Karpas-422 (cell line): ENCODE data around the gene SLTM. TPM values are rescaled to one million over a fixed set of nuclear protein-coding genes. Genes with fewer than 3 reads are reported as not detected.

Experiments
- DNase-seq: peaks from one replicate; pipeline ENCODE4 v3.0.0-alpha.2; 2015
- H2AFZ ChIP-seq: fragments of 200-600 bp; sonication (generic); 2 replicates; pipeline ENCODE4 v1.6.1; 2014; ENCODE audit warnings: antibody characterized with exemption, low read length, mixed read lengths
- H3K27ac ChIP-seq: fragments of 200-600 bp; sonication (generic); 2 replicates; pipeline ENCODE4 v1.5.1; 2014; ENCODE audit warnings: mild to moderate bottlenecking, low read length, moderate library complexity
- H3K27me3 ChIP-seq: fragments of 200-600 bp; sonication (generic); 2 replicates; pipeline ENCODE4 v1.6.1; 2014; ENCODE audit warnings: low read length, mixed read lengths
- H3K36me3 ChIP-seq: fragments of 200-600 bp; sonication (generic); 2 replicates; pipeline ENCODE4 v1.6.1; 2014; ENCODE audit warnings: low read length, mixed read lengths; ENCODE audit not compliant: insufficient read depth
- H3K4me1 ChIP-seq: fragments of 200-600 bp; sonication (generic); 2 replicates; pipeline ENCODE4 v1.6.1; 2014; ENCODE audit warnings: mild to moderate bottlenecking, low read length, mixed read lengths
- H3K4me2 ChIP-seq: fragments of 200-600 bp; sonication (generic); 2 replicates; pipeline ENCODE4 v1.6.1; 2014; ENCODE audit warnings: low read length, low read depth, mild to moderate bottlenecking; ENCODE audit not compliant: poor library complexity, severe bottlenecking
- H3K4me3 ChIP-seq: fragments of 200-600 bp; sonication (generic); 2 replicates; pipeline ENCODE4 v1.5.1; 2014; ENCODE audit warnings: mild to moderate bottlenecking, antibody characterized with exemption, low read length, mixed read lengths
- H3K79me2 ChIP-seq: fragments of 200-600 bp; sonication (generic); 2 replicates; pipeline ENCODE4 v1.6.1; 2014; ENCODE audit warnings: mild to moderate bottlenecking, low read length, mixed read lengths
- H3K9ac ChIP-seq: fragments of 200-600 bp; sonication (generic); 2 replicates; pipeline ENCODE4 v1.6.0; 2014; ENCODE audit warnings: low read length
- H3K9me2 ChIP-seq: fragments of 200-600 bp; sonication (generic), shearing (Covaris generic); replicated peaks from 2 replicates; pipeline ENCODE4 v1.6.0; 2014; ENCODE audit warnings: mild to moderate bottlenecking, low read length, moderate library complexity; ENCODE audit not compliant: insufficient read depth
- H3K9me3 ChIP-seq: fragments of 300-700, 200-600 bp; sonication (generic); 2 replicates; pipeline ENCODE4 v1.6.1; 2014; ENCODE audit warnings: low read length, mixed read lengths
- H4K20me1 ChIP-seq: fragments of 200-600 bp; sonication (generic); 2 replicates; pipeline ENCODE4 v1.6.1; 2014; ENCODE audit warnings: mild to moderate bottlenecking, antibody characterized with exemption, low read length, low read depth; ENCODE audit not compliant: insufficient read depth
- total RNA-seq: library from RNA; depleted of rRNA; stranded (reverse); fragments of >200 nt; shearing (Covaris generic); gene quantifications from 2 replicates; pipeline ENCODE4 v1.2.3, GENCODE V29; 2014; ENCODE audit warnings: low replicate concordance

Gene SLTM
- total RNA-seq, 1 experiment from 2014 or later = 119 TPM

DNA sequence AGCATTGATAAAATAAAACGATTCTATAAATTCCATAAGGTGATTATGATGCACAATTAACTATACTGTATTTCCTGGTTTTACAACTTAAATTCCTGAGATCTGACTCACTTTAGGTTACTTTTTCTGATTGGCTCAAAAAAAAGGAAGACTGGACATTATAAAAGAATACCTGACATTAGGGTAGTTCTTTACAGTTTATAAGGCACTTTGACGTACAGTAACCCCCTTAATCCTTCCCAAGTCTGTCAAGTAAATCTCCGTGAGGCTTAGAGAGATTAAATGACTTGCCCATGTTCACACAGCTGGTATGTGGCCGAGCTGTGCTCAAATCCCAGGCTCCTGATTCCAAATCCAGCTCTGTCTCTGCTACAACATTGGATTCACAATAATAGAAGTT is 1.0 kb upstream of the SLTM start:
- Histone ChIP-seq H3K9me3 (no peaks in the 10 kb centered on the region), H3K79me2 (peaks cover 37% of the 10 kb centered on the region), H2AFZ (peak overlapping the region; percentile 85), H3K27ac (peak overlapping the region; percentile 92), H4K20me1 (no peaks in the 10 kb centered on the region), H3K4me2 (peak overlapping the region; percentile 92), H3K4me3 (peak overlapping the region; percentile 95), H3K9me2 (no peaks in the 10 kb centered on the region), H3K4me1 (peaks cover 23% of the 10 kb centered on the region), H3K9ac (peak overlapping the region; percentile 75), H3K36me3 (peaks cover 10% of the 10 kb centered on the region; the same call in 1 of the 2 replicates), H3K27me3 (no peaks in the 10 kb centered on the region)
- DNase-seq = no peak

DNA sequence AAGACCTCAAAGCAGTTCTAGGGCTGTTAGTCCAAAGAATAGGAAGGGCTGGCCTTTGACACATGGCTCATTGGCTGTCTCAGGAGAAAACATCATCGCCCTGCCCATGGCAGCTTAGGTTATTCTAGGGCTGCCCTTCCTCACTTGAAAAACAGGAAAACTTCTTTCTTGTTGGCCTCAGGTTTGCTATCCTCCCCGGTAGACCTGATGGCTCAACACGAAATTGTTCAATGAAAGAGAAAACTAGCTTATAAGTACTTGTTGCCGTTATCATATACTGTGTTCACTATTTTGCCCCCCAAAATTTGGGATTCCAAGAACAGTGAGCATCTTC is 602 bp upstream of the SLTM start:
- peaks cover 12% of the 10 kb centered on the region; the same call in 1 of the 2 replicates for H3K36me3 ChIP-seq
- H3K27me3 ChIP-seq = no peaks in the 10 kb centered on the region
- H3K4me1 ChIP-seq = peaks cover 23% of the 10 kb centered on the region
- no peaks in the 10 kb centered on the region for H3K9me3 ChIP-seq
- no peaks in the 10 kb centered on the region for H4K20me1 ChIP-seq
- H2AFZ ChIP-seq = peak overlapping the region; percentile 85
- H3K4me2 ChIP-seq = peak overlapping the region; percentile 92
- H3K9ac ChIP-seq = peak overlapping the region; percentile 75
- H3K27ac ChIP-seq = peak overlapping the region; percentile 92
- H3K79me2 ChIP-seq = peaks cover 42% of the 10 kb centered on the region
- no peaks in the 10 kb centered on the region for H3K9me2 ChIP-seq
- peak overlapping the region; percentile 95 for H3K4me3 ChIP-seq
- DNase-seq = no peak

DNA sequence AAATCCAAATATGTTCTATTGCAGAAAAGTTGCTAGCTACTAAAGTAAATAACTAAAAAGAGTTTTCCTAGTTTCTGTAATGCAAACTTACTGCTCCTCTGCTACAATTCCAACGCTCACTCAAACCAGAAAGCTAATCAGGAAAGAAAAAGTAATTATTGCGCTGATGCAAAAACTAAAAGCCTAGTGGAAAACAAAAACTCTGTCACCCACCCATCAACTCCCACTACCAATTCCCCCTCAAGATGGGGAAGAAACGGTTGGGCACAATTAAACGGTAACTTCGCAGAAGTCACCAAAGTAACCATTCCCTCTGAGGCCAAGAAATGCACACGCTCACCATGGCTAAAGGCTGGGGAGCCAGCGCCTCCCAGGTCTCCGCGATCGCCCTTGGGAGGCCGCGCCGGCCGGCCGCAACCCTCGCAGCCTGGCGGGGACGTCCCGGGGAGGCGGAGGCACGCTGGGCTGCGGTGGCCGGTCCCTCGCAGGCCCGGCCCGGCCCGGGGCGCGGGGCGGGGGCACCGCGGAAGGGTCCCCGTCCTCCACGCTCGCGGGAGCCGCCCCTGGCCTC is 684 bp downstream of the SLTM start:
- H3K4me2 ChIP-seq = peak overlapping the region; percentile 98
- no peaks in the 10 kb centered on the region for H4K20me1 ChIP-seq
- H3K4me3 ChIP-seq = peak overlapping the region; percentile 95
- peak overlapping the region; percentile 67; the same call in 1 of the 2 replicates for H2AFZ ChIP-seq
- H3K27ac ChIP-seq = peak overlapping the region; percentile 92
- peaks cover 25% of the 10 kb centered on the region for H3K36me3 ChIP-seq
- peaks cover 55% of the 10 kb centered on the region for H3K79me2 ChIP-seq
- no peaks in the 10 kb centered on the region for H3K27me3 ChIP-seq
- H3K9ac ChIP-seq = peak overlapping the region; percentile 93
- no peaks in the 10 kb centered on the region for H3K9me2 ChIP-seq
- no peaks in the 10 kb centered on the region for H3K9me3 ChIP-seq
- peaks cover 23% of the 10 kb centered on the region for H3K4me1 ChIP-seq
- peak; percentile 70 for DNase-seq

DNA sequence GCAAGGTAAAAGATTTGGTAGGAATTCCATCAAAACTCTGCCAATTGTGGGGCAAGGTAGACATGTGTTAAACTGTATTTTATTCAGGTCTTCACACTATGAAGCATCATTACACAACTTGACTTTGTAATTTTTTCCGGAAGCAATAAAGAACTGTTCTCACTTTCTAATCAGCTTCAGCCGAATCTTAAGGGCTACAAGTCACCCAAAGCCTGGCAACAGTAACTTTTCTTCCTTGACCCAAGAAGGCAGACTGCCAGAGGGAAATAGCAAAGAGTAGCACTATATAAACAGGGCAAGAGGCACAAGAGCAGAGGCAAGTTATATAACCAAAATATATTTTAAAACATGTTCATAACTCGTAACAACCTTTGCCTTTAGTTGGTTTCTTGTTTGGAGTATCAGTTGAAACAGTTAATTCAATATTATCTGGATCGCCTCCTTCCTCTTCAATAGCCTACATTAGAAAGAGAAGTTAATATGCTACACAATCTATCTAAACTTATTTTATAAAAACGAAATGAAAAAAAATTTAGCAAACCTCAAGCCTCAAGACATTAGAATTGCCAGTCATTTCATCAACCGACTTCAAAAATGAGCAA is 1.4 kb downstream of the SLTM start:
- Histone ChIP-seq H4K20me1 (no peaks in the 10 kb centered on the region), H3K9ac (peak overlapping the region; percentile 93), H3K4me3 (peak overlapping the region; percentile 95), H2AFZ (no peak overlapping the region), H3K9me2 (no peaks in the 10 kb centered on the region), H3K4me2 (peak overlapping the region; percentile 98), H3K4me1 (peaks cover 23% of the 10 kb centered on the region), H3K27ac (peak overlapping the region; percentile 92), H3K27me3 (no peaks in the 10 kb centered on the region), H3K9me3 (no peaks in the 10 kb centered on the region), H3K79me2 (peaks cover 62% of the 10 kb centered on the region), H3K36me3 (peaks cover 28% of the 10 kb centered on the region)
- peak; percentile 75 for DNase-seq

DNA sequence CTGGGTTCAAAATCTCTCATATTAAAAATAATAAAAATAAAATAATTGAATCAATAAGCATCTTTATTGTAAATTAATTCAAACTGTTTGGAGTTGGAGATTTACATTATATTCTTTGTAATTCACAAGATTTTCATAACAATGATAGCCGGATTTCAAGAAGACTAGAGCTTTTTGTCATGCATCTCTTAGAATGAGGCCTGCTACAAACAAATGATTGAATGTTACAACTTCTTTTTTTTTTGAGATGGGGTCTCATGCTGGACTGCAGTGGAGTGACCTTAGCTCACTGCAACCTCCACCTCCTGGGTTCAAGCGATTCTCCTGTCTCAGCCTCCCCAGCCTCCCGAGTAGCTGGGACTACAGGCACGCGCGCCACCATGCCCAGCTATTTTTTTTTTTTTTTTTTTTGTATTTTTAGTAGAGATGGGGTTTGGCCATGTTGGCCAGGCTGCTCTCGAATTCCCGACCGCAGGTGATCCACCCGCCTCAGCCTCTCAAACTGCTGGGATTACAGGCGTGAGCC is 3.5 kb downstream of the SLTM start:
- Histone ChIP-seq H4K20me1 (no peaks in the 10 kb centered on the region), H3K27me3 (no peaks in the 10 kb centered on the region), H3K9me3 (no peaks in the 10 kb centered on the region), H3K4me2 (no peak overlapping the region), H3K79me2 (peaks cover 83% of the 10 kb centered on the region), H3K9me2 (no peaks in the 10 kb centered on the region), H3K9ac (no peak overlapping the region), H3K4me1 (peaks cover 41% of the 10 kb centered on the region), H2AFZ (no peak overlapping the region), H3K27ac (no peak overlapping the region), H3K36me3 (peaks cover 38% of the 10 kb centered on the region), H3K4me3 (no peak overlapping the region)
- DNase-seq = no peak

DNA sequence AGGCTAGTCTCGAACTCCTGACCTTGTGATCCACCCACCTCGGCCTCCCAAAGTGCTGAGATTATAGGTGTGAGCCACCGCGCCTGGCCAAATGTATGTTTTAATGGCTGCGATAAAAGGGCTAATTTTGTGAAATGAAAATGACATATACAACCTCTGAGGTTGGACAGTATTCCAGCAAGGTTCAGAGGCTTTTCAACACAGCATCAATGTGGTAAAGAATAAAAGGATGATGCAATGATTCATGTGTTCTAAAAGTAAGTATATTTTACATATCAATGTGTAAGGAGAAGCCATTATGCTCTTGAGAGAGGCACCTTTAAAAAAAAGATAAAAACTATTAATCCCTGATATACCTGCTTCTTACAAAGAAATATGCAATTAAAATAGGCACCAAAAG is 6.7 kb downstream of the SLTM start:
- Histone ChIP-seq H3K9me2 (no peaks in the 10 kb centered on the region), H3K4me2 (no peak overlapping the region), H3K36me3 (peaks cover 45% of the 10 kb centered on the region), H4K20me1 (no peaks in the 10 kb centered on the region), H3K4me1 (peaks cover 36% of the 10 kb centered on the region), H3K4me3 (no peak overlapping the region), H3K9ac (no peak overlapping the region), H3K79me2 (peaks cover 95% of the 10 kb centered on the region), H3K27ac (no peak overlapping the region), H3K9me3 (no peaks in the 10 kb centered on the region), H3K27me3 (no peaks in the 10 kb centered on the region), H2AFZ (no peak overlapping the region)
- no peak for DNase-seq

DNA sequence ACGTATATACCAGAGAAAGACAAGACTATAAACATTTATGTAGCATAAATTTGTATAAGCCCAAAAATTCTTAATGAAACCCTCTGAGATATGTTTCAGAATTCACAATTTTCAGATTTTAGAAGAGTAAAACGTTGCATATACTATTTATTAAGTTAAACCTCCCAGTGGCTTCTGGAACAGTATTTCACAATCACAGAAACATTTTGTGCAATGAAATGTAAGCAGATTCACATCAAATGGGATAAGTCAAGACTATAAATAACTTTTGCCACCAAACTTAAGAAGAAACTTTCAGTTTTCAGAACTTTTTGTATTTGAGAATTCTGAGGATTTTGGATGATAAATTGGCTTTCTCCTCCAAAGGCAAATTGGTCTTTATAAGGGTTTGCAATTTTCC is 9.2 kb downstream of the SLTM start:
- no peaks in the 10 kb centered on the region for H3K27me3 ChIP-seq
- no peaks in the 10 kb centered on the region for H3K9me3 ChIP-seq
- peaks cover 39% of the 10 kb centered on the region for H3K36me3 ChIP-seq
- no peak overlapping the region for H3K4me3 ChIP-seq
- no peak overlapping the region for H3K9ac ChIP-seq
- peak overlapping the region; percentile 9 for H3K4me2 ChIP-seq
- no peaks in the 10 kb centered on the region for H4K20me1 ChIP-seq
- no peak overlapping the region for H2AFZ ChIP-seq
- DNase-seq = no peak
- no peaks in the 10 kb centered on the region for H3K9me2 ChIP-seq
- peaks cover 91% of the 10 kb centered on the region for H3K79me2 ChIP-seq
- H3K27ac ChIP-seq = peak overlapping the region; percentile 27
- peaks cover 25% of the 10 kb centered on the region for H3K4me1 ChIP-seq

DNA sequence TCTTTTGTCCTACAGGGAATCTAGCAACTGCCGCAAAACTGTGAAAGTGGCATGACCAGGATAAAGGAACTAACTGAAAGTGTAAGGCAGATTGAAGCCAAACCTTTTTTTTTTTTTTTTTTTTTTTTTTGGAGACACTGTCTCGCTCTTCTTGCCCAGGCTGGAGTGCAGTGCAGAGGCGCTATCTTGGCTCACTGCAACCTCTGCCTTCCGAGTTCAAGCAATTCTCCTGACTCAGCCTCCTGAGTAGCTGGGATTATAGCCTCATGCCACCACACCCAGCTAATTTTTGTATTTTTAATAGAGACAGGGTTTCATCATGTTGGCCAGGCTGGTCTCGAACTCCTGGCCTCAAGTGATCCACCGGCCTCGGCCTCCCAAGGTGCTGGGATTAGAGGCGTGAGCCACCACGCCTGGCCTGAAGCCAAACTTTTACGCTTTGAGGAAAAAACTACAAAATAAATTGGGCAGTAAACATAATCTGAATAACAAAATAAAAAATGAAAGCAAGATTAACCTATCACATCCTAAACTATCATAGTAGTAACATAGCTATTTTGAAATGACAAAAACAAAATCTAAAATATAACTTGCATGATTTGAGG is 9.7 kb downstream of the SLTM start:
- H3K9me2 ChIP-seq = no peaks in the 10 kb centered on the region
- peaks cover 25% of the 10 kb centered on the region for H3K4me1 ChIP-seq
- H3K79me2 ChIP-seq = peaks cover 91% of the 10 kb centered on the region
- peaks cover 34% of the 10 kb centered on the region for H3K36me3 ChIP-seq
- no peak overlapping the region for H2AFZ ChIP-seq
- no peak overlapping the region for H3K4me3 ChIP-seq
- H3K27me3 ChIP-seq = no peaks in the 10 kb centered on the region
- no peak overlapping the region for H3K27ac ChIP-seq
- no peaks in the 10 kb centered on the region for H3K9me3 ChIP-seq
- no peak overlapping the region for H3K4me2 ChIP-seq
- H3K9ac ChIP-seq = no peak overlapping the region
- H4K20me1 ChIP-seq = no peaks in the 10 kb centered on the region
- DNase-seq = no peak
